ENCODE measurements around the gene RAE1.

DNA sequence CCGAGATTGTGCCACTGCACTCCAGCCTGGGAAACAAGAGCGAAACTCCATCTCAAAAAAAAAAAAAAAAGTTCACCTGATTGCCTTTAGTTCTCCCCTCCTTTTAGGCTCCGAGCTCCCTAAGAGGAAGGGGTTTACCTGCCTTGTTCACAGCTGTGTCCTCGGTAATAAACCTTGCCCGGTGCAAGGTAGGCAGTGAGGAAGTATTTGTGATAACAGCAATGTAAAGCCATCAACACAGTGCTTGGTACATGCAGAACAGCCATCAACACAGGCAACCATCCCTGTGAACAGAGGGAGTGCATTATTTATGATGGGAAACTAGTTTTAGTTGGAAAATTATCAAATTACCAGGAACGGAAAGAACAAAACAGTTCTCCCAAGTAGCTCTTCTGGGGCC is 23.2 kb upstream of the RAE1 start:
- TF ChIP-seq CTCF (IDR thresholded peaks at IDR 0.05) (no peak), POLR2A (IDR thresholded peaks at IDR 0.05) (no peak)

Measured in testis (tissue), 2 donors.